GM21447 (cell line): ENCODE data around the gene TSPAN3.

Experiments used
- ATAC-seq: cut with Tn5 transposase; IDR thresholded peaks from one replicate; pipeline ENCODE4 v1.9.1; 2021; ENCODE audit not compliant: unreplicated experiment

The TSPAN3 gene

DNA sequence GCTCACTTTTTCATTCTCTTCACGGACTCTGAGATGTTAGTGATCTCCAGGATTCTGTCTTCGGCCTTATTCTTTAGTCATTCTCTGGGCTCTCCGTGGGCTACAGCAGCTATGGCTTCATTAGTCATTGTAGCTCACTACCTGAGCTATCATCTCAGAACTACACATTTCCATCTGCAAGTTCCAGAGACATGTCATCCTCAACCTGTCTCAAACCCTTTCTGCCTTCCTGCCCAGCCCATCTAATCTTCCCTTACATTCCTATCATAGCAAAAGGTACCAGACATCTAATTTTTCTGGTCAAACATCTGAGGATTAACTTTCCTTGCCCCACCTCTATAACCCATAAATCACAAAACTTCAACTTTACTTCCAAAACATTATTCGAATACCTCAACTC is 13.2 kb downstream of the TSPAN3 start:
- ATAC-seq: no peak

DNA sequence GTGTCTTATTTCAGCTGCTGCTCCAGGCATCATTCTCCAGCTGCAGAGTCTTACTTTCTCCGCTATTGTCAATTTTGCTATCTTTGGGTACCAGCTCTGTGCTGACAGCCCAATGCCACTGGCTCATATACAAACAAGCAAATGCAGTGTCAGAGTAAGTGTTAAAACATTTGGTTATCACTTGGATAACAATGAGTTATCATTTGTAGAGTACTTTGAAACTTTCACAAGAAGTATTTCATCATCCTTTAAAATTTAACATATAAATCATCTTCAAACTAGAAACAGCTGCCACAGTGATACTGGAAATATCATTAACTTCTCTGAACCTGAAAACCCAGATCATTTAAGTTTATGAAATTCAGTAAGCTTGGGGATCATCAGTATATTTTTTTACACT is 13.8 kb downstream of the TSPAN3 start:
- no peak for ATAC-seq

- ATAC-seq: no peak
These were observed 17.2 kb downstream of the TSPAN3 start for GRCh38 chr15:77053709-77054108.

DNA sequence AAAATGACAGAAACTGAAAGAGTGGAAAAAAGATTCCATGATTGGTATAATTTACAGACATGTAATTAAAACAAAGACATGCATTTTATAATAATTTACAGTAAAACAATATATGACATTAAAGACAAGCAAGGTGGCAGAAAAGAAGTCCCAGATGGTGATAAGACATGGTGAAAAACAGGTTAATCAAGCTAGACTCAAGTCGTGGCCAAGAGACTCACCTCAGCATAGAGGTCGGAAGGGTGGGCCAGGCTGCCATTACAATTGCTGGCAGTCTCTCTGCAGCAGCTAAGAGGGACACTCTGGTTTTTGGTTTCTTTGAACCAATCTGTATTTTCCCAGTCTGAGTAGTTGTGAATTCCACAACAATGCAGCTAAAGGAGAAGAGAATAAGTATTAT is 18.4 kb downstream of the TSPAN3 start:
- ATAC-seq: no peak

DNA sequence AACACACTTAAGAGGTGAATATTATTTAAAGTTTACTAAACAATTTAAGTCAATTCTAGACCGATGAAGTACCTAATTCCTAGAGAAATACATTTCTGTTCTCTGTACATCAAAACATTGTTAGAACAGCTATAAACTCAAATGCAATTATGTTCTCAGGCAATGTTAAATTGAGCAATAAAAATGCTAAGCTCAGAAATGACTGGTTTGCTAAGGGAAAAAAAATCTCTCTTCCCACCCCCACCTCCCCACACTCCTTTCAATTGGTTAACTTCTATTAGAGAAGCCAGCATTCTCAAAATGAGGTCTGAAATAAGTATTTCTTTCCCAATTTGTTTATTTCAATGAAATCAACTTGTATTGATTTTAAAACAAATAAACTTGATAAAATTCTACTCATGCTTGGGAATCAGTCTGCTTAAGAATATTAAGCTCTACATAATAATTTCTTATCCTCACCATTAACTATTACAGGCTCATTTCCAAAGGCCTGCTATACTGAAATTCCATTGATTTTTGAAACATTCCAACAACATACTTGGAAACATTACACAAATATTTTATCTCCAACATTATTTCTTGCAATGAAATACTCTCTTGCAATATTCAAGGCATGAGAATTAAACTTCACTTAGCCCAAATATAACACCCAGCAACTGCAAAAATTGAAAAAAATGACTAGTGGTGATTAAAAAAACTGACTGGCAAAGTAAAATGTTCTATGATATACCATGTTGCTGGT is 22.6 kb downstream of the TSPAN3 start:
- ATAC-seq: no peak

GRCh38 chr15:77046704-77047412 is 24.1 kb downstream of the TSPAN3 start:
- no peak for ATAC-seq

DNA sequence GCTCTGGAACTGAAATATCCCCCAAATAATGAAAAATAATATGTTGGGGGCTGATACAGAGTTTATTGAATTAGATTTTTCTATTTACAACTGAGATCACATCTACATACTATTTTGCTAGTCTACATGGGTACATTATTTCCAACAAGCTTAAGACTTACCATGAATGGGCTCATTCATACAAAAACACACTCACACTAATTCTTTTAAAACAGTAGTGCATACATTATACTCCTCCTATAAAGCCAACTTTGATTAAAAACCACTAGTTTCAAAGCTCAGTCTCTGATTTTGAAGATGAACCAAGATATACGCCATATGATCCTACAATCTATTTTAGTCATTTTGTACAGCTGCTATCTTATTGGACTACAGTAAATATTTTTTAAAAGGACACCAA is 24.9 kb downstream of the TSPAN3 start:
- no peak for ATAC-seq

- no peak for ATAC-seq
These were observed 26.5 kb downstream of the TSPAN3 start for GRCh38 chr15:77044228-77045042.

GRCh38 chr15:77042955-77043920 is 27.7 kb downstream of the TSPAN3 start:
- no peak for ATAC-seq

- no peak for ATAC-seq
These were observed 28.5 kb downstream of the TSPAN3 start for GRCh38 chr15:77042245-77042919.

GRCh38 chr15:77040673-77041072 is 30.2 kb downstream of the TSPAN3 start:
- no peak for ATAC-seq

DNA sequence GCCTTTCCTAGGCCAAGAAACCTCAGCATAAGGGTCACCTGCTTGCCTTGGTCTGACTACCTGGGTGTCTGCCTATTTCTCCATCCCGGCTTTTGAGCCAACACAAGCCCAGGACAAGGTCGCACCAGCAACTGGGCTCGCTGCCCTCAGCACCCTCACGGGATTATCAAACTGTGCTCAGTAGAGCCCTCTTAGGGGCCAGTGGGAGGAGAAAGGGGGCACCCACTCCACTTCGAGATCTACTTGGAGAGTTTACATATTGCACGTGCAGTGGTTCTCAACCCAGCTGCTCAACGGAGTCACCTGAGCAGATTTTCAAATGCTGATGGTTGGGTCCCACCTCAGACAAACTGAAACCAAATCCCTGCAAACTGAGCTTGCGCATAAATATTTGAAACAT is 31.1 kb downstream of the TSPAN3 start:
- ATAC-seq: no peak

- ATAC-seq: no peak
These were observed 31.7 kb downstream of the TSPAN3 start for GRCh38 chr15:77039217-77039533.

GRCh38 chr15:77038312-77039216 is 32.3 kb downstream of the TSPAN3 start:
- no peak for ATAC-seq

DNA sequence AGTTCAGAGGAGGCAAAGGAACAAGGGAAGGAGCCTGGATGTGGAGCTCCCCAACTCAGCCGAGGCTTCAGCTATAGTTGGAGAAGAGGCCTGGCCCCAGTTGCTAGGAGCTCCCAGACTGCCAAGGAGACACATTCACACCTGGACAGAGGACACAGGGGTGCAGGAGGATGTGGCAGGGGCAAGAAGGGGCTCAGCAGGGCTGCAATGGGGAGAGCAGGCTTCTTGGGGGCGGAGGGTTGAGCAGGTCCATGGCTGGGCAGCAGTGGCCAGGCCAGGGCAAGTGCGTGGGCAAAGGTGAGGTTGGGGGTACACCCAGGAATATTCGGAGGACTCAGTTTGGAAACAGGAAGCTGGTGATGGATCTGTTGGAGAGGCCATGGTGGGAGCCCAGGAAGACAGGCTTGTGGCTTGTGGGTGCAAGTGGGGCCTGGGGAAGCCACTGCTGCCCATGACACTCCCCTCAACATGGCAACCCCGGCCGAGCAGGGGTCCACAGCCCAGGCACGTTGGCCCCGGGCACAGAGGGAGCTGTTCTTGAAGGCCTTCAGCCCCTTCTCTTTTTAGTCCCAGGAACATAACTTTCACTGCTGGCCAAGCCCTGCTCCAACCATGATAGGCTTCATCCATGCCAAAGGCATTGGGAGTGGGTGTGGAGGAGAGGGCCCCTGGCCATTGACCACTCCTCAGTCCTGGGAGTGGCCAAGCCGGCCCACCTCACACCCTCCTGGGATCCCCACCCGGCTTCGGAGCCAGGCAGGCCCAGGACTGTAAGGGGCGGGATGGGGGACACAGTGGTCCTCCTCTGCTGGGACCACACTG is 33.3 kb downstream of the TSPAN3 start:
- ATAC-seq: no peak

GRCh38 chr15:77036537-77037387 is 34.1 kb downstream of the TSPAN3 start:
- no peak for ATAC-seq

GRCh38 chr15:77035999-77036471 is 34.9 kb downstream of the TSPAN3 start:
- ATAC-seq: no peak
